ENCODE data around the gene MXRA8.
"Not testable (repeated sequence)": the region's sequence is repeated elsewhere in the genome, so short reads cannot be mapped to it uniquely, and the experiment has no call there.

Gene MXRA8

DNA sequence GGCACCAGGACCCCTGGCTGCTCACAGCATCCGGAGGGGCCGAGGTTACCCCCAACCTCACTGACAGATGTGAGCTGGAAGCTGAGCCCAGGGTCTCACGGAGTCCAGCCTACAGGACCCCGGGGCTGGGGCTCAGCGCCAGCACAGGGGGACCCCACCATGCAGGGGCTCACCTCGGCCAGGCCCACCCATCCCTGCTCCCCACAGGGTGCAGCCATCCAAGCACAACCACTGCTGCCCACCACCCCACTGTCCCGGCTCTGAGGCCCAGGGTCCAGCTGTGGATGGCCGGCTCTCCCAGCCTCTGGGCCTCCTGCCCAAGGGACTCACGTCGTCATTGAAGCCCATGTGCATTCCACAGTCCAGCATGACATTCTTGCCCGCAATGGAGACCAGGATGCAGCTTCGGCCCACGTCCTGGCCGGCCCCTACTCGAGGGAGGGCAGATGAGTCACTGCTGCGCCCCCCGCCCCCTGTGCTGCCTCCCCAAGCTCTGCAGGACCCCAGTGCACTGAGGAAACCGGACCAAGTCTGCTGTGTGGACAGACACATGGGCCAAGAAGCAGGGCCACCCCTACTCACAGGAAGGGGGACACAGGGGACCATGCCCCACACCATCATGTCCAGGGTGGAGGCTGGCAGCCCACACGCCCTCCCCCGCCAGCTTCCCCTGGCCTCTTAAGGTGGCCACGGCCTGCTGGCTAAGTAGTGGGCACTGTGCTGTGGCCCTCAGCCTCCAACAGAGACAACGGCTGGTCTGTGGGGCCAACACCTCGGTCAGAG, 37.5 kb downstream of the MXRA8 start:
- DNase-seq (ENCODE audit: low read depth in 2 of 2): no peak

DNA sequence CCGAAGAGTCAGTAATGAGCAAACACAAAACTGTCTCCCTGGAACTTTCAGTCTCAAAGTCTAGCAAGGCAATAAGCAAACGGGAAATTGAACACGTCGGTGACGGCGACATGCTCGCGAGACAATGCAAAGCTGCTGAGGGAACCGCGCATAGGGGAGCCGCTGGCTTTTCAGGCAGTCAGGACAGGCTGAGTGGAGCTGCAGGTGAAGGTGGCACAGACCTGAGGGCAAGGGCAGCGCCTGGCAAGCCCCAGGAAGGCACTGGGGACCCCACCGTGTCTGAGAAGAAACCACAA, 38.8 kb downstream of the MXRA8 start:
- DNase-seq (ENCODE audit: low read depth in 2 of 2): no peak

DNA sequence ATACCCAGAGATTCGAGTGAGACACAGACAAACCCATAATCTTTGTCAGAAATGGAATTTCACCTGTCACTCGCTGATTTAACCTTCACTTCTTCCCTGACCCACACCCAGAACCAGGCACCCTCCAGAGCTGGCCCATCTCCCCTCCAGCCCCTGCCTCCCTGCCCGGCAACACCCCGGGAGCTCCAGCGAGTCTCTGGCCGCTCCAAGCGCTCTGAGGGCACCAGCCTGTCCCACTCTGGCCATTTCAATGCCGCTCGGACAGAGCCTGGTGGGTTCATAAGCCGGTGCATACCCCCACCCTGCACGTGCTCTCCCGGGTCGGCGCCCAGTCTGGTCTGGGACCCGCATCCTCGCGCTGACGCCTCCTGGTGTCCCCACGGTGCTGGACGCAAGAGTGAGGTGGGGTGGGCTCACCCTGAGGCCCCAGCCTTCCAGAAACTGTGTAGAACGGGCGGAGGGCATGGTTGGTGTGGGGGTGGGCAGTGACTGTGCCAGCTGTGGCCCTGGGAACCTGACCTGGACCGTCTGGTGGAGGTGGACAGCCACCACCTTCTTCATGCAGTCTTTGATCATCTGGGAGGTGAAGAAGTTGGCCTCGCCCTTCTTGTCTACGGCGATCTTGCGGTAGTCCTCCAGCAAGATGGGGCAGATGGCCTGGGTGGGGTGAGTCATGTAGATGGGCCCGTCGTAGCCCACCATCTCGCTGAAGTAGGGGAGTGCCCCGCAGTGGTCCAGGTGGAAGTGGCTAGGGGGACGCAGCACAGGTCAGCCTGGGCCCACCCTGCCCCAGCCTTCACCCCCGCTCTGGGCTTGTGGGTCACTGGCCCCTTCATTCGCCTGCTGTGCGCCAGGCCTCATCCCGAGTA, 39.3 kb downstream of the MXRA8 start:
- no peak for DNase-seq (ENCODE audit: low read depth in 2 of 2)

DNA sequence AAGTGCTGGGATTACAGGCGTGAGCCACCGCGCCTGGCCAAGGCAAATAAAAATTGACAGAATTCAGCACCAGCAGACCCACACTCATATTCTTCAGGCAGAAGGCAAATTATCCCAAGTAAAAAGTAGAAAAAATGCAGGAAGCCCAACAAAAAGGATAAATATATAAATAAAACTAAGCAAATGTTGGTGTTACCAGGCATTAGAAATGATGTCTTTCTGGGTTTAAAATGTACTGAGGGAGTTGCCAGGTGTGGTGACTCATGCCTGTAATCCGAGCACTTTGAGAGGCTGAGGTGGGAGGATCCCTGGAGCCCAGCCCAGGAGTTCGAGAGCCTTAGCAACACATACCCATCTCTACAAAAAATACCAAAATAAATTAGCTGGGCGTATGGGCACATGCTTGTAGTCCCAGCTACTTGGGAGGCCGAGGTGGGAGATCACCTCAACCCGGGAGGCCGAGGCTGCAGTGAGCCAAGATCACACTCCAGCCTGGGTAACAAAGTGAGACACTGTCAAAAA, 40.2 kb downstream of the MXRA8 start:
- DNase-seq (ENCODE audit: low read depth in 2 of 2): no peak

DNA sequence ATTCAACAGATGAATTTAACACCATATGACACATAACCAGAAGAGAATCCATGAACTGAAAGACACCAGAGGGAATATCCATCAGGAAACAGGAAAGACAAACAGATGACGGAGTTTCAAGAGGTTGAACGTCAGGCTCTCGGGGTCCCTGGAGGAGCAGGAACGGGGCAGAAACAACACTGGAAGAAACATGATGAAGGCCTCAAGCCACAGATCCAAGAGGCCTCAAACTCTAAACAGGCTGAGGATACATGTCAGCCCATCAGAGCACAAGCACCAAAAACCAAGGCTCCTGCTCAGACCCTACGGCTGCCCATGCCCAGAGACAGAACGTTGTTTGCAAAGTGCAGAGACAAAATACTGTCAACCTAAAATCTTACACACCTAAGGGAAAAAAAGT, 40.9 kb downstream of the MXRA8 start:
- no peak for DNase-seq (ENCODE audit: low read depth in 2 of 2)

DNA sequence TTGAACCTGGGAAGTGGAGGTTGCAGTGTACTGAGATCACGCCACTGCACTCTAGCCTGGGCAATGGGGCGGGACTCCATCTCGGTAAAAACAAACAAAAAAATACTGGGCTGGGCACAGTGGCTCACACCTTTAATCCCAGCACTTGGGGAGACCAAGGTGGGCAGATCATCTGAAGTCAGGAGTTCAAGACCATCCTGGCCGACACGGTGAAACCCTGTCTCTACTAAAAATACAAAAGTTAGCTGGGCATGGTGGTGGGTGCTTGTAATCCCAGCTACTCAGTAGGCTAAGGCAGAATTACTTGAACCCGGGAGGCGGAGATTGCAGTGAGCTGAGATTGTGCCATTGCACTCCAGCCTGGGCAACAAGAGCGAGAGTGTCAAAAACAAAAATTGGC, 42.2 kb downstream of the MXRA8 start:
- not testable (repeated sequence) for DNase-seq (ENCODE audit: low read depth in 2 of 2)

DNA sequence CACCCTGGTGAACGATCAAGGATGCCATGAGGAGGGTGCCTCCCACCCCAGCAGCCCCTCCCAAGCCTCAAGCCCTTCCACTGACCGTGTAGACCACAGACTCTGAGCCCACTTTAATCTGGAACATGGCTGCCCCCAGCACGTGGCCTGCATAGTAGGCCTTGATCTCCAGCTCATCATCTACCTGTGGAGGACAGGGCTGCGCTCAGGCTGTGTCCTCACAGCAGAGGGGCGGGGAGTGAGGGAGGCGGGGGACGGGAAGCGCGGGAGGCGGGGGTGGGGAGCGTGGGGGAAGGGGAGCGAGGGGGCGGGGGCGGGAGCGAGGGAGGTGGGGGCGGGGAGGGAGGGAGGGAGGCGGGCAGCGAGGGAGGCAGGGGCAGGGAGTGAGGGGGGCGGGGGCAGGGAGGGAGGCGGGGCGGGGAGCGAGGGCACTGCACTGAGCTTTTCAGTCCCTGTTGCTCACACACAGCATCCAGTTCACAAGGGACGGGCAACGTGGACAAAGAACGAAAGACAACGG, 42.9 kb downstream of the MXRA8 start:
- DNase-seq (ENCODE audit: low read depth in 2 of 2): no peak

DNA sequence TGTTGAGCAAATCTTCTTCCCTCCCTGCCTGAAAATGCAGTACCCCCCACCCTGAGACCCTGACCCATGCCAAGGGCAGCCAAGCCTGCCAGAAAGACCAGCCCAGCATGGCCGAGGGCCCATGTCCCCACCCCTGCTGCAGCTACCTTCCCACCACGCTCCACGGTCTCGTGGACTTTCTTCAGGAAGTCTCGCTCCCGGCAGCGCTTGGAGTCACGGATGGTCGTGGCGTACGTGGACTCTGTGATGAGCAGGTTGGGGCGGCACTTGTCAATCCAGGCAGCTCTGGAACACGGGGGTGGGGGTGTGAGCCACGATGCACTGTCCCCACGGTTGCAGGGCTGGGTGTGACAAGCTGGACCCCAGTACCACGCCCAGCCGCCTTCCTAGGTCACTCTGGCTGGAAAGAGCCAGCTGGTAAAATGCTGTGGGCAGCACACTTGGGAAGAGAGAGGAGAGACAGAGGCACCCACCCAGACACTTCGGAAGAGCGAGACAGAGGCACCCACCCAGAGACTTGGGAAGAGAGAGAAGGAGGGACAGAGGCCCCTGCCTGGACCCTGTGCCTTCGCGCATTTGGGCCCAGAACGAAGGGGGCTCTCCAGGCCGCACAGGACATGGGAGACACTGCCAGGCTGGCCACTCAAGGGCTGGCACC, 43.5 kb downstream of the MXRA8 start:
- DNase-seq (ENCODE audit: low read depth in 2 of 2): no peak

DNA sequence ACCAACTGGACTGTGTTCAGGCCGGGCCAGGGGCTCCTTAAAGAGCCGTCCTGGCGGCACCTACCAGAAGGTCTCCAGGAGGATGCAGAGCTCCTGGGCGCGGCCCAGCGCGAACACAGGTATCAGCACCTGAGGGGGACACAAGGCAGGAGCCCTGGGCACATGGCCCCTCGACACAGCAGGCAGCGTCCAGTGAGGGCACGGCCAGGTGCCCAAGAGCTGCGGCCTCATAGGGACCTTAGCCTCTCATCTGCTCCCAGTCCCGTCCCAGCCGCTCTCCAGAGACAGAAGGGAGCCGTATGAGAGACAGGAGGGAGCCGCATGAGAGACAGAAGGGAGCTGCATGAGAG, 44.1 kb downstream of the MXRA8 start:
- no peak for DNase-seq (ENCODE audit: low read depth in 2 of 2)

DNA sequence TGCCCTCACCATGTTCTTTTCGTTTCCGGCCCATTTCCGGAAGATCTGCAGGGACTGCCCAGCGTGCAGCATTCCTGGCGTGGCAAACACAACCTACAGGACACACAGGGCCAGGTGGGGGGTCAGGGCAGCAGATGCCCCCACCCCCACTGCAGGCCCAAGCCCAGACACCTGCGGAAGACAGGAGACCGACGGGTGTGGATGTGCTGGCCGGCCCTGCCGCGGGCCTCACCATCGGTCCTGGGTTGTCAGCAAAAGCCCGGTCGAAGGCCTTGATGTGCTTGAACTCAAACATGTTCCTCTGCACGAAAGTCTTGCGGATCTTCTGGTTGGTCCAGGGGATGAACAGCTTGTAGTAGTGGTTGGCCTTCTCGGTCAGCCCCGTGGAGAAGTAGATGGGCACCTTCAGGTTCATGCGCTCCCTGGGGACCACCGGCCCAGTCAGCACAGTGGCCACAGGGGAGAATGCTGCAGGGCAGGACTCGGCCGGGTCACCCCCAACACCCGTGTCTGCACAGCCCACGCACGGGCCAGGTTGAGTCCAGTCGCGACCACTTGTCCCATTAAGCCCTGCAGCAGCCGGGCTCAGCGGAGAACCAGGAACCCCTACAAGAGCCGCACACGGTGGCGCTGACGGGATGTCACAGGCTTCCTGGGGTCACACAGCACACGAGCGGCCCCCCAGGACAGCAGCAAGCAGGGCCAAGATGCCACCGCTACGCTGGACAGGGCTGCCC, 44.7 kb downstream of the MXRA8 start:
- no peak for DNase-seq (ENCODE audit: low read depth in 2 of 2)

DNA sequence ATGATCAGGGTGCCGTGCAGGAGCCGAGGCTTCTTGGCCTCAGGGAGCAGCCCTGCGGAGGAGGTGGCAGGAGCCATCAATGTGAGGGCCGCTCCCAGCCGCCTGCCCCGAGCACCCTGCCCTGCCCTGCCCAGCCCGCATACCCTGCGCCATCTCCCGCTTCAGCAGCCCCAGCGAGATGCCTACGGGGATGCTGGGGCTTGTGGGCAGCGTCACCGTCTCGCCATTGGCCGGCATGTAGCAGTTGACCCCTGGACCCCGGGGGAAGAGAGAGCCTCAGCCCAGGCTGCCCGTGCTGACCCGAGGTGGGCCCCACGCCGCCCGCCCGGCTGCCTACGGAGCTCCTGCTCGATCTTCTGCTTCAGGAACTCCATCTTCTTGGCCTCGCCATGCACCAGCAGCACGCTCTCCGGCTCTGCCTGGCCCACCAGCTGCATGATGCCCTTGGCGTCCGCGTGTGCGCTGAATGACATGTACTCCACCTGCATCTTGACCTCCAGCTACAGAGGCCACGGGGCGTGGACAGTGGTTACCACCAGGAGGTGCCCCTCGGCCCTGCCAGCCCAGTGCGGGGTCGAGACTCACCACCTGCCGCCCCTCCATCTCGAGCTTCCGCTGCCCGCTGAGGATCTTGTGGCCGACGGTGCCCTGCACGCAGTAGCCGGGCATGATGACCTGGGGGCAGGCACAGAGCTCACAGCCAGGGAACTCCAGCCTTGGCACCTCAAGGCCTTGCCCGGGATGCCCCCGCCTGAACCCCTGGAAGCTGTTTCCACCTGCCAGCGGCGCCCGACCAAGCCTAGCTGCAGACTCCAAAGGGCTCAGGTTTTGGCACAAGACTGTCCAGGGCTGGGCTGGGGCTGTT, 45.7 kb downstream of the MXRA8 start:
- no peak for DNase-seq (ENCODE audit: low read depth in 2 of 2)

DNA sequence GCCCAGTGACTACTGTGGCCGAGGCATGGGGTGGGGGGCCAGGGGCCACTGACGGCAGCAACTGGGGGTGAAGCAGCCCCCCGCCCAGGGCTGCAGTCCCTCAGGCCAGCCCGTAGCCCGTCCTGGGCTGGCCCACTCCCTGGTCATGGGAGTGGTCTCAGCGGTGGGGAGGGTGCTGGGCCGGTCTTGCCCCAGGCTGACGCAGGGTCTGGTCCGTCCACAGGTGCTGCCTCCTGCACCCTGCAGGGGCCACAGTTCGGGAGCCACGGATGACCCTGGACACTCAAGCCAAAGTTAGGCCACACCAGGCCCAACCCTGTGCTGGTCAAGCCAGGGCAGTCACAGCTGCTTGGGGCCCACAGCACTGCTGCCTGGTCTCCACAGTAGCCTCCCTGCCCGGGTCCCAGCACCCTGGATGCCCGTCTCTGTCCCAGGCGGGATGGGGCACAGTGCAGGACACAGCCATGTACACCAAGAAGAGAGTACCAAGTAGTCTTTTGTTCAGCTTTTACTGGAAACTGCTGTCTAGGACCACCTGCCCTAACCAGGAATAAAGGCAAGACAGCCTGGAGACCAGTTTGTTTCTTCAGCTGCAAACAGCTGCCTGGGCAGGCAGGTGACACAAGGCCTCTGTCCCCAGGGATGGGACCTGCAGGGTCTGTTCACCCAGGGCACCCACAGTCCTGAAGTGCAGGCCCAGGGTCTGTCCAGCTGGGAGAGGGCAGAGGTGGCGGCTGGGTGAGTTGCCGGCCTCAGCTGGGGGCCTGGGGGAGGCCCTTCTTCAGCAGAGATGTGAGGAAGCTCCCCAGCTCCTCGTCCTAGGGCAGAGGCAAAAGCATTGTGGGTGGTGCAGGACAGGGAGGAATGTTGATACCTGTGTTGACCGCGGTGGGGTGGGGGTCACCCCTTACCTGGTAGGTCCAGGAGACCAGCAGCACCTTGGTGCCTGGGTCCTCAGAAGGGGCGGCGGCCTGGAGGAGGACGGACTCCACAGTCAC, 46.9 kb downstream of the MXRA8 start:
- DNase-seq (ENCODE audit: low read depth in 2 of 2): no peak

DNA sequence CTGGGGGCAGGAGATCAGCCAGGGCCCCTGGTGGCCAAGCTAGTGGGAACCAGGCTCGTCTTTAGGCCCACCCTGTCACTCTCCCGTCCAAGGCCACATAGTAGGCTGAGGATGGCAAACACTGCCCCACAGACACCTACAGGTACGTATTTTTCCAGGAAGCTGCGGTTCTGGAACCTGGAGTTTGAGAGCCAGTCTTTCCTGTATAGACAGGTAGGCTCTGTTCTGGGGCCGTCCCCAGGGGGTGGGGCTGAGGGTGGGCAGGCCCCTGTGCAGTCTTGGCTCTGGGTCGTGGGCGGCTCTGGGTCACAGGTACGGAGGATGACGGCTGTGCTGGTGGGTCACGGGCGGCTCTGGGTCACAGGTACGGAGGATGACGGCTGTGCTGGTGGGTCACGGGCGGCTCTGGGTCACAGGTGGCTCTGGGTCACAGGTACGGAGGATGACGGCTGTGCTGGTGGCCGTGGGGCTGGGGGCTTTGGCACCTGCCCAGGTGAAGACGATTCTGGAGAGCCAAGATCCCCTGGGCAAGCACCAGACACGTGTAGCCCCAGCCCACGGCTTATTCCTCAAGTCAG, 47.8 kb downstream of the MXRA8 start:
- DNase-seq (ENCODE audit: low read depth in 2 of 2): no peak

DNA sequence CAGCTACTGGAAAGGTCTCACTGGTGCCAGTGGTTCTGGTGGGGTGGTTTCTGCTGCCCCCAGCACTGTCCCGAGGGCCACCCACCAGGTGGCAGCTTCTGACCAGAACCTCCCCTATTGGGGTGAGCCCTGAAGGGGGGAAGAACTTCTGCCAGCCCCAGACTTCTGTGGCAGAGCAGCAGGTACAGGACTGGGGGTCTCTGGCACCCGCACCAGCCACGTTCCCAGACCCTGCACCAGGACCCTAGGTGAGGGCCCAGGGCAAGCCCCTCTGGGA, 48.3 kb downstream of the MXRA8 start:
- no peak for DNase-seq (ENCODE audit: low read depth in 2 of 2)

DNA sequence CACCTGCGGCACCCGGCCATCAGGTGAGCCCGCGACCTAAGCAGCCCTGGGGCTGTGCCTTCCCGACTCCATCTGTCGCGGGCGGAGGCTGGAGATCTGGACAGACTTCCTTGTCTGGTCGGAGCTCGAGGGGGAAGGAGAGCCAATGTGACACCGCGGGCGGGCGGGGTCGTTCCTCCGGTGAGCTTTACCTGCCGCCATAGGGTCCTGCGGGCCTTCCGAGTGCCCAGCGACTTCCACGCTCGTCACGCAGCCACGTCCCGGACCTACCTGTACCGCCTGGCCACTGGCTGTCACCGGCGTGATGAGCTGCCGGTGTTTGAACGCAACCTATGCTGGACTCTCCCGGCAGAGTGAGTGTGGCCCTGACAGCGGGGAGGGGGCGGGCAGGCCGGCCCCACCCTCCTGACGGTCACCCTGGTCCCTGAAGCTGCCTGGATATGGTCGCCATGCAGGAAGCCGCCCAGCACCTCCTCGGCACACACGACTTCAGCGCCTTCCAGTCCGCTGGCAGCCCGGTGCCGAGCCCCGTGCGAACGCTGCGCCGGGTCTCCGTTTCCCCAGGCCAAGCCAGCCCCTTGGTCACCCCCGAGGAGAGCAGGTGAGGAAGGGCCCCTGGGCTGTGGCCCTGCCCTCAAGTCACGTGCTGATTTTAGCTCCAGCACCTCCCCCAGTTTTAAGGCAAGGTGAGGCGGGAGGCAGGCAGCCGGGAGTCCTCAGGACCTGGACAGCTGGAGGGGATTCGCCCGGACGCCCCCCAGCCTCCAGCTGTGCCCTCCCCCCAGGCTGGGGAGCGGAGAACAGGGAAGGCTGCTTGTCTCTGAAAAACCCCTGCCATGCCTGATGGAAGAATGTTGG, 48.9 kb downstream of the MXRA8 start:
- DNase-seq (ENCODE audit: low read depth in 2 of 2): no peak

DNA sequence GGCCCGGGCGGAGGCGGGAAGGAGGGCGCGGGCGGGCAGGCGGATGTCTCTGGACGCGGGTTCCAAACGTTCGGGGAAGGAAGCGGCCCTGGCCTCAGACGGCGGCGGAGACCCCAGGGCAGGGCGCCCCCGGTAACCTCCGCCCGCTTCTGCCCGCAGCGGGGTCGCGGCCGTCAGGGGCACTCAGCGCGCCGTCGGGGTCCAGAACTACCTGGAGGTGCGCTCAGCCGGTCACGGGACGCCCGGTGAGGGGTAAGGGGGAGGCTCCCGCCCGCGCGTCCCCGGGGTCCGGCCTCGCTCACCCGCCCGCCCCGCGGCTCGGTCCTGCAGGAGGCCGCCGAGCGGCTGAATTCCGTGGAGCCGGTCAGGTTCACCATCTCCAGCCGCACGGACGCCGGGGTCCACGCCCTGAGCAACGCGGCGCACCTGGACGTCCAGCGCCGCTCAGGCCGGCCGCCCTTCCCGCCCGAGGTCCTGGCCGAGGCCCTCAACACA, 49.6 kb downstream of the MXRA8 start:
- no peak for DNase-seq (ENCODE audit: low read depth in 2 of 2)

DNA sequence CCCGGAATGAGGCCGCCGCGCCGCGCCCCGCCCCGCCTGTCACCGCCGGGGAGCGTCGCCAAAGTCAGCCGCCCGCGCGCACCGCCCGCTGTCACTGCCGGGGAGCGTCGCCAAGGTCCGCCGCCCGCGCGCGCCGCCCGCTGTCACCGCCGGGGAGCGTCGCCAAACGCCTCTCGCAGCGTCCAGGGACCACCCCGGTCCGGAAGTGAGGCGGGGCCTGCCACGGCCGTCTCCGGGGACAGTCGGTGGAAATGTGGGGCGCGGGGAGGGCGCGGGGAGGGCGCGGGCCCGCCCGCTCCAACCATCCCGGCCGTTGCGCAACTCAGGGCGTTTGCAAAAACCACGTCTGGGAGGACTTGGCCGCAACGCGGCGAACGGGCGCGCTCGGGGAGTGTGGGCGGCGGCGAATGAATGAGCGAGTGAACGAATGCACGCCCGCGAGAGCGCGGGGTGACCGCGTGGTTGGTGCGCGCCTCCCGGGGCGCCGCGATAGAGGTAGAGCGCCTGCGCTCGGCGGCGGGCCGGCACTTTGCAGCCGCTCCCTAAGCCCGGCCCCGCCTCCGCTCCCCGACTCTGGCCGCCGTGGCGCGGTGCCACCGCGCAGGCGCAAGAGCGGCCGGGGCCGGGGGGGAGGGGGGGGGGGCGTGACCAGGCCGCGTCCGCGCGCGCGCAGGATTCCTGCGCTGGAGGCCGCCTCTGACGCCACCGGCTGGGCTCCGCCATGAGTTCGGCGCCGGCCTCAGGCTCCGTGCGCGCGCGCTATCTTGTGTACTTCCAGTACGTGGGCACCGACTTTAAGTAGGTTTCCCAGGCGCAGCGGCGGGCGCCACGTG, 50.2 kb downstream of the MXRA8 start, which contains the start of the genes ACAP3 and PUSL1:
Gene ACAP3, minus strand, starts transcription at position 8 of the 833 bp plus-strand sequence. CDS start 115 bp downstream, outside the sequence.
Gene PUSL1, plus strand, starts transcription at position 675 of the 833 bp plus-strand sequence. Its CDS starts 47 bp downstream, at position 722.
- peak; percentile 75 to 86 for DNase-seq (ENCODE audit: low read depth in 2 of 2)
